Cardiac fibroblast (primary cell): ENCODE data around the gene IL2RA.

ENCODE experiments used
- DNase-seq, 2 donors: peaks; one replicate each; pipeline versions ENCODE4 v3.0.0 to v3.0.0-alpha.2; 2010; ENCODE audit warnings: low read depth in 2 of 2
- H3K4me3 ChIP-seq, 2 donors: replicated peaks in 1 of 2; 1 replicate in 1 of 2; 2 replicates in 1 of 2; pipeline ENCODE4 v1.5.1; 2011; ENCODE audit warnings: low read depth in 2 of 2, low read length in 2 of 2, mild to moderate bottlenecking in 2 of 2, moderate library complexity in 1 of 2
- CTCF ChIP-seq: IDR thresholded peaks from one replicate; pipeline ENCODE4 v1.5.1; 2011; ENCODE audit warnings: low read depth, mild to moderate bottlenecking, low read length, inconsistent platforms

IL2RA gene

GRCh38 chr10:5973069-5973468 is 89.1 kb downstream of the IL2RA start:
- no peak overlapping the region for H3K4me3 ChIP-seq
- no peak for DNase-seq
- TF ChIP-seq CTCF, result no peak

- DNase-seq, result peak in 1 of 2 donors; percentile 46
- no peak overlapping the region for H3K4me3 ChIP-seq
- TF ChIP-seq CTCF, result no peak
Measured at GRCh38 chr10:5971886-5972285, 90.3 kb downstream of the IL2RA start.

- no peak for TF ChIP-seq CTCF
- DNase-seq, result peak in 1 of 2 donors; percentile 80
- H3K4me3 ChIP-seq, result no peak overlapping the region
Measured at GRCh38 chr10:5971315-5971832, 90.8 kb downstream of the IL2RA start.

- DNase-seq, result no peak
- no peak for TF ChIP-seq CTCF
- H3K4me3 ChIP-seq, result no peak overlapping the region
Measured at GRCh38 chr10:5970527-5970926, 91.6 kb downstream of the IL2RA start.

GRCh38 chr10:5970066-5970465 is 92.1 kb downstream of the IL2RA start:
- DNase-seq, result no peak
- no peak for TF ChIP-seq CTCF
- H3K4me3 ChIP-seq, result no peak overlapping the region

GRCh38 chr10:5968681-5969453 is 93.3 kb downstream of the IL2RA start:
- DNase-seq, result no peak
- H3K4me3 ChIP-seq, result no peak overlapping the region
- no peak for TF ChIP-seq CTCF
